SK-N-SH (cell line): ENCODE data around the gene BRINP1. TPM values are rescaled to one million over a fixed set of nuclear protein-coding genes. Genes with fewer than 3 reads are reported as not detected.

ENCODE experiments used
- CTCF ChIA-PET: fragments of 300-600, 350-600 bp; formaldehyde crosslinking; extraction: SDS; loops from one replicate; lab custom pipeline; 2021; lab: Yijun Ruan, JAX
- POLR2A ChIA-PET: fragments of 350-600 bp; sonication (Branson Sonifier 250); formaldehyde crosslinking; extraction: SDS; loops from one replicate; lab custom pipeline; 2020; ENCODE audit warnings: antibody characterized with exemption, inconsistent platforms; lab: Yijun Ruan, JAX
- DNase-seq: peaks from one replicate; pipeline ENCODE4 v3.0.0; 2012
- H2AFZ ChIP-seq: fragments of 200-600 bp; sonication (generic); 2 replicates; pipeline ENCODE4 v1.8.1; 2016; ENCODE audit warnings: antibody characterized with exemption, mild to moderate bottlenecking, low read depth
- H3F3A ChIP-seq: fragments of 200-600 bp; sonication (generic); replicated peaks from 2 replicates; pipeline ENCODE3; 2016; ENCODE audit warnings: antibody characterized with exemption, mild to moderate bottlenecking; ENCODE audit not compliant: insufficient read depth
- H3K27ac ChIP-seq, 2 experiments: fragments of 200-500 bp in 1 of 2; fragments of 200-600 bp in 1 of 2; sonication (Bioruptor generic) in 1 of 2; sonication (generic), shearing (Covaris generic) in 1 of 2; 2 replicates each; pipeline versions ENCODE4 v1.5.1 to v1.6.1; 2014 to 2016; ENCODE audit warnings: low read depth in 2 of 2, inconsistent platforms in 1 of 2, low read length in 1 of 2, mild to moderate bottlenecking in 1 of 2, mixed read lengths in 1 of 2
- H3K27me3 ChIP-seq: fragments of 200-600 bp; sonication (generic), shearing (Covaris generic); 2 replicates; pipeline ENCODE4 v1.6.1; 2016; ENCODE audit warnings: mixed run types; ENCODE audit not compliant: insufficient read depth
- H3K36me3 ChIP-seq, 2 experiments: fragments of 200-500 bp in 1 of 2; fragments of 200-600 bp in 1 of 2; sonication (Bioruptor generic) in 1 of 2; sonication (generic) in 1 of 2; replicated peaks in 1 of 2; 2 replicates each; pipeline versions ENCODE3 to v1.5.1; 2014 to 2016; ENCODE audit warnings: low read length in 1 of 2, mild to moderate bottlenecking in 1 of 2; ENCODE audit not compliant: insufficient read depth in 2 of 2, control insufficient read depth in 1 of 2
- H3K4me1 ChIP-seq, 2 experiments: fragments of 200-500 bp in 1 of 2; fragments of 200-600 bp in 1 of 2; sonication (Bioruptor generic) in 1 of 2; sonication (generic), shearing (Covaris generic) in 1 of 2; 2 replicates each; pipeline versions ENCODE4 v1.5.1 to v1.6.1; 2014 to 2016; ENCODE audit warnings: low read depth in 1 of 2, low read length in 1 of 2, mixed run types in 1 of 2; ENCODE audit not compliant: insufficient read depth in 2 of 2, control insufficient read depth in 1 of 2
- H3K4me2 ChIP-seq: fragments of 200-600 bp; sonication (generic), shearing (Covaris generic); 2 replicates; pipeline ENCODE4 v1.6.1; 2017; ENCODE audit warnings: mixed run types
- H3K4me3 ChIP-seq, 2 experiments: fragments of 200-500 bp in 1 of 2; fragments of 200-600 bp in 1 of 2; sonication (Bioruptor generic) in 1 of 2; sonication (generic), shearing (Covaris generic) in 1 of 2; 2 replicates each; pipeline versions ENCODE4 v1.5.1 to v1.8.1; 2014 to 2016; ENCODE audit warnings: low read depth in 2 of 2, inconsistent platforms in 1 of 2, low read length in 1 of 2, mild to moderate bottlenecking in 1 of 2, mixed read lengths in 1 of 2, moderate library complexity in 1 of 2
- H3K79me2 ChIP-seq: fragments of 200-600 bp; sonication (generic); 2 replicates; pipeline ENCODE4 v1.8.1; 2017; ENCODE audit warnings: mild to moderate bottlenecking; ENCODE audit not compliant: insufficient read depth
- H3K9ac ChIP-seq: fragments of 200-600 bp; sonication (generic); 2 replicates; pipeline ENCODE4 v1.6.1; 2017; ENCODE audit warnings: mixed run types
- H3K9me2 ChIP-seq: fragments of 200-600 bp; sonication (generic); 2 replicates; pipeline ENCODE4 v1.6.1; 2017; ENCODE audit warnings: mixed run types
- H3K9me3 ChIP-seq: fragments of 200-600 bp; sonication (generic); 2 replicates; pipeline ENCODE4 v1.6.1; 2017; ENCODE audit warnings: mixed run types, mild to moderate bottlenecking, moderate library complexity
- H4K20me1 ChIP-seq: fragments of 200-600 bp; sonication (generic); 2 replicates; pipeline ENCODE4 v1.6.1; 2017; ENCODE audit warnings: mild to moderate bottlenecking, mixed run types; ENCODE audit not compliant: insufficient read depth
- FOSL2 ChIP-seq: IDR thresholded peaks from 2 replicates; pipeline ENCODE4 v1.4.0; 2012; ENCODE audit warnings: low read depth, mild to moderate bottlenecking, moderate library complexity, borderline replicate concordance
- MEF2A ChIP-seq: IDR thresholded peaks from 2 replicates; pipeline ENCODE4 v1.4.0; 2012; ENCODE audit warnings: low read depth, borderline replicate concordance
- NRF1 ChIP-seq: IDR thresholded peaks from 2 replicates; pipeline ENCODE4 v1.6.1; 2012; ENCODE audit warnings: low read depth, mild to moderate bottlenecking, low read length
- POLR2AphosphoS5 ChIP-seq: IDR thresholded peaks from 2 replicates; pipeline ENCODE4 v1.6.1; 2012; ENCODE audit warnings: low read depth, low read length
- RAD21 ChIP-seq: IDR thresholded peaks from 2 replicates; pipeline ENCODE4 v1.6.1; 2012; ENCODE audit warnings: mild to moderate bottlenecking, low read length
- RCOR1 ChIP-seq: fragments of 150-350 bp; IDR thresholded peaks from 2 replicates; pipeline ENCODE4 v1.6.1; 2017; ENCODE audit warnings: antibody characterized with exemption, low read length
- SMC3 ChIP-seq: IDR thresholded peaks from 2 replicates; pipeline ENCODE4 v1.6.1; 2012; ENCODE audit warnings: low read depth, low read length, improper control_type of control experiment
- TAF1 ChIP-seq: IDR thresholded peaks from 2 replicates; pipeline ENCODE4 v1.6.1; 2012; ENCODE audit warnings: low read depth, mild to moderate bottlenecking, low read length, moderate library complexity, borderline replicate concordance
- TCF12 ChIP-seq: IDR thresholded peaks from 2 replicates; pipeline ENCODE4 v1.4.0; 2012
- TEAD4 ChIP-seq: IDR thresholded peaks from 2 replicates; pipeline ENCODE4 v1.4.0; 2012; ENCODE audit warnings: mild to moderate bottlenecking, borderline replicate concordance; ENCODE audit not compliant: insufficient read depth
- polyA plus RNA-seq, 3 experiments: library from polyadenylated mRNA; depleted of rRNA; stranded (reverse); fragments of >200 nt; gene quantifications; 2 replicates each; pipeline ENCODE4 v1.2.3, GENCODE V29; 2012
- TF ChIP-seq, protein P1 (sequence below): fragments of 150-350 bp; IDR thresholded peaks from 2 replicates; pipeline ENCODE4 v1.6.1; 2016; ENCODE audit warnings: mild to moderate bottlenecking, low read depth, low read length
- TF ChIP-seq, protein P2 (sequence below): fragments of 150-350 bp; IDR thresholded peaks from 2 replicates; pipeline ENCODE4 v1.6.1; 2017; ENCODE audit warnings: antibody characterized with exemption, low read length, low read depth, borderline replicate concordance
- TF ChIP-seq, protein P3 (sequence below): fragments of 200-600 bp; sonication (generic); IDR thresholded peaks from 2 replicates; pipeline ENCODE4 v1.6.1; 2017; ENCODE audit warnings: antibody characterized with exemption, mild to moderate bottlenecking, moderate library complexity

Gene BRINP1
- polyA plus RNA-seq, 1 of the 3 experiments (the other 2 are of a cell fraction), result 0.41 TPM

DNA sequence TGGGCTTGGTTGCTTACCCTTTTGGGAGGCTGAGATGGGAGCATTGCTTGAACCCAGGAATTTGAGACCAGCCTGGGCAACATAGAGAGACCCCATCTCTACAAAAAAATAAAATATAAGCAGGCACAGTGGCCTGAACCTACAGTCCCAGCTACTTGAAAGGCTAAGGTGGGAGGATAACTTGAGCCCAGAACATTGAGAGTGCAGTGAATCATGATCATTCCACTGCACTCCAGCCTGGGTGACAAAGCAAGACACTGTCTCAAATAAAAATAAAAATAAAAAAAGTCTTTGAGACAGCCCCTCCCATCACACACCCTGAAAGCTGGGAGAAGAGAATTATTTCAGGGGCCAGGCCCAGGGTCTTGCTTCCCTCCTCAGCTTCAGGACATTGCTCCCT is 251.8 kb downstream of the BRINP1 start:
- DNase-seq, result no peak
- ChIA-PET CTCF (interaction anchor here (0.7 kb wide), 1 partner anchor 46 kb away, joined by 3 read pairs; no protein-coding TSS in a partner anchor), POLR2A (no interaction called here)
- H3K36me3 ChIP-seq, result no peaks in the 10 kb centered on the region
- H3K9ac ChIP-seq, result no peak overlapping the region
- no peaks in the 10 kb centered on the region for H3K27me3 ChIP-seq
- H3K4me3 ChIP-seq, result no peak overlapping the region
- no peaks in the 10 kb centered on the region for H4K20me1 ChIP-seq
- no peaks in the 10 kb centered on the region for H3K4me1 ChIP-seq
- no peaks in the 10 kb centered on the region for H3K79me2 ChIP-seq
- H3K4me2 ChIP-seq, result no peak overlapping the region
- TF ChIP-seq RAD21, result no peak
- no peak for TF ChIP-seq MEF2A
- TF ChIP-seq SMC3, result no peak
- no peak for TF ChIP-seq TEAD4
- TF ChIP-seq TAF1, result no peak
- no peak for TF ChIP-seq POLR2AphosphoS5
- TF ChIP-seq, protein P1, sequence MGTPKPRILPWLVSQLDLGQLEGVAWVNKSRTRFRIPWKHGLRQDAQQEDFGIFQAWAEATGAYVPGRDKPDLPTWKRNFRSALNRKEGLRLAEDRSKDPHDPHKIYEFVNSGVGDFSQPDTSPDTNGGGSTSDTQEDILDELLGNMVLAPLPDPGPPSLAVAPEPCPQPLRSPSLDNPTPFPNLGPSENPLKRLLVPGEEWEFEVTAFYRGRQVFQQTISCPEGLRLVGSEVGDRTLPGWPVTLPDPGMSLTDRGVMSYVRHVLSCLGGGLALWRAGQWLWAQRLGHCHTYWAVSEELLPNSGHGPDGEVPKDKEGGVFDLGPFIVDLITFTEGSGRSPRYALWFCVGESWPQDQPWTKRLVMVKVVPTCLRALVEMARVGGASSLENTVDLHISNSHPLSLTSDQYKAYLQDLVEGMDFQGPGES, result no peak
- no peak for TF ChIP-seq RCOR1
- no peak for TF ChIP-seq FOSL2
- TF ChIP-seq NRF1, result no peak
- TF ChIP-seq TCF12, result no peak
- TF ChIP-seq, protein P2, sequence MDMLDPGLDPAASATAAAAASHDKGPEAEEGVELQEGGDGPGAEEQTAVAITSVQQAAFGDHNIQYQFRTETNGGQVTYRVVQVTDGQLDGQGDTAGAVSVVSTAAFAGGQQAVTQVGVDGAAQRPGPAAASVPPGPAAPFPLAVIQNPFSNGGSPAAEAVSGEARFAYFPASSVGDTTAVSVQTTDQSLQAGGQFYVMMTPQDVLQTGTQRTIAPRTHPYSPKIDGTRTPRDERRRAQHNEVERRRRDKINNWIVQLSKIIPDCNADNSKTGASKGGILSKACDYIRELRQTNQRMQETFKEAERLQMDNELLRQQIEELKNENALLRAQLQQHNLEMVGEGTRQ, result no peak
- TF ChIP-seq, protein P3, sequence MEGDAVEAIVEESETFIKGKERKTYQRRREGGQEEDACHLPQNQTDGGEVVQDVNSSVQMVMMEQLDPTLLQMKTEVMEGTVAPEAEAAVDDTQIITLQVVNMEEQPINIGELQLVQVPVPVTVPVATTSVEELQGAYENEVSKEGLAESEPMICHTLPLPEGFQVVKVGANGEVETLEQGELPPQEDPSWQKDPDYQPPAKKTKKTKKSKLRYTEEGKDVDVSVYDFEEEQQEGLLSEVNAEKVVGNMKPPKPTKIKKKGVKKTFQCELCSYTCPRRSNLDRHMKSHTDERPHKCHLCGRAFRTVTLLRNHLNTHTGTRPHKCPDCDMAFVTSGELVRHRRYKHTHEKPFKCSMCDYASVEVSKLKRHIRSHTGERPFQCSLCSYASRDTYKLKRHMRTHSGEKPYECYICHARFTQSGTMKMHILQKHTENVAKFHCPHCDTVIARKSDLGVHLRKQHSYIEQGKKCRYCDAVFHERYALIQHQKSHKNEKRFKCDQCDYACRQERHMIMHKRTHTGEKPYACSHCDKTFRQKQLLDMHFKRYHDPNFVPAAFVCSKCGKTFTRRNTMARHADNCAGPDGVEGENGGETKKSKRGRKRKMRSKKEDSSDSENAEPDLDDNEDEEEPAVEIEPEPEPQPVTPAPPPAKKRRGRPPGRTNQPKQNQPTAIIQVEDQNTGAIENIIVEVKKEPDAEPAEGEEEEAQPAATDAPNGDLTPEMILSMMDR, result no peak
- TF ChIP-seq, all 33 proteins: peak for 0
- Histone ChIP-seq H3K9me2 (no peaks in the 10 kb centered on the region), H3K9me3 (no peaks in the 10 kb centered on the region), H3F3A (no peaks in the 10 kb centered on the region), H2AFZ (no peak overlapping the region), H3K27ac (no peak overlapping the region)
